Cardiac fibroblast (primary cell): ENCODE data around the gene BCOR.
A peak's percentile ranks its signal among the peaks of the same experiment; 100 is the strongest.

ENCODE experiments used
- DNase-seq, 2 donors: peaks; one replicate each; pipeline versions ENCODE4 v3.0.0 to v3.0.0-alpha.2; 2010; ENCODE audit warnings: low read depth in 2 of 2
- H3K4me3 ChIP-seq, 2 donors: replicated peaks in 1 of 2; 1 replicate in 1 of 2; 2 replicates in 1 of 2; pipeline ENCODE4 v1.5.1; 2011; ENCODE audit warnings: low read depth in 2 of 2, low read length in 2 of 2, mild to moderate bottlenecking in 2 of 2, moderate library complexity in 1 of 2
- TF ChIP-seq, protein P1 (sequence below): IDR thresholded peaks from one replicate; pipeline ENCODE4 v1.5.1; 2011; ENCODE audit warnings: low read depth, mild to moderate bottlenecking, low read length, inconsistent platforms

Gene BCOR

DNA sequence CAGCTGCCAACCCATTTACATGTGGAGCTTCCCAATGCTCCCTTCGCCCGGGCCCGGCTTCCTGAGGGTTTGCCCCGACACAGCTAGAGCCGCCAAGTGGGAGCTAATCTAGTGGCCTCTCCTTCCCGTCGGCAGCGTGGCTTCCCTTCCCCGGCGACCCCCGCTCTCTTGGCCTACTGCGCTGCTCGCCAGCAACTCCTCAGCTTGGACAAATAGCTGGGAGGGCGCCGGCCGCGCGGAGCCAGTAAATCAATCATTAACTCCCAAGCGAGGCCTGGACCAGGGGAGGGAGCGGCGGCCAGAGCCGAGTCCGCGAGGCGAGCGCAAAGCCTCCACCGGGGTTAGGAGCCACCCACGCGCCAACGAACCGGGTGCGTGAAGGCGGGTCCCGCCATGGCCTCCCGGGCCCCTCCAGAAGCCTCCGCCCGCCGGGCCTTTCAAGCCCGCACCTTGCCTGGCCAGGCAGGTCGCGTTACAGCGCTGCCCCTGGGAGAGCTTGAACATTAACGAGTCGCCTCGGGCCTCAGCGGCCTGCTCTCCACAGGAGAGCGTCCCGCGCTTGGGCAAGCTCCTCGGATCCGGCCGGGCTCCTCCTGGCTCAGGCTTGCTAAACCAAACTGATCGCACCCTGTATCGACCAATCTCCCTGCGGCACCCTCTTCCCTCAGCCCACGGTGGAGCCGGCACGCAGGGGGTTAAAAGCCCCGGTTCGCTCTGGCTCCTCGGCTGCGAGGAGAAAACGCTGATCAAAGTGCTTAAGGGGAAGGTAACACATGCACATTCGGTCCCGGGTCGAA, 10.6 kb upstream of the BCOR start:
- TF ChIP-seq, protein P1, sequence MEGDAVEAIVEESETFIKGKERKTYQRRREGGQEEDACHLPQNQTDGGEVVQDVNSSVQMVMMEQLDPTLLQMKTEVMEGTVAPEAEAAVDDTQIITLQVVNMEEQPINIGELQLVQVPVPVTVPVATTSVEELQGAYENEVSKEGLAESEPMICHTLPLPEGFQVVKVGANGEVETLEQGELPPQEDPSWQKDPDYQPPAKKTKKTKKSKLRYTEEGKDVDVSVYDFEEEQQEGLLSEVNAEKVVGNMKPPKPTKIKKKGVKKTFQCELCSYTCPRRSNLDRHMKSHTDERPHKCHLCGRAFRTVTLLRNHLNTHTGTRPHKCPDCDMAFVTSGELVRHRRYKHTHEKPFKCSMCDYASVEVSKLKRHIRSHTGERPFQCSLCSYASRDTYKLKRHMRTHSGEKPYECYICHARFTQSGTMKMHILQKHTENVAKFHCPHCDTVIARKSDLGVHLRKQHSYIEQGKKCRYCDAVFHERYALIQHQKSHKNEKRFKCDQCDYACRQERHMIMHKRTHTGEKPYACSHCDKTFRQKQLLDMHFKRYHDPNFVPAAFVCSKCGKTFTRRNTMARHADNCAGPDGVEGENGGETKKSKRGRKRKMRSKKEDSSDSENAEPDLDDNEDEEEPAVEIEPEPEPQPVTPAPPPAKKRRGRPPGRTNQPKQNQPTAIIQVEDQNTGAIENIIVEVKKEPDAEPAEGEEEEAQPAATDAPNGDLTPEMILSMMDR: no peak
- H3K4me3 ChIP-seq: peak overlapping the region in 1 of 2 donors; percentile 21
- DNase-seq: peak; percentile 25 to 58

DNA sequence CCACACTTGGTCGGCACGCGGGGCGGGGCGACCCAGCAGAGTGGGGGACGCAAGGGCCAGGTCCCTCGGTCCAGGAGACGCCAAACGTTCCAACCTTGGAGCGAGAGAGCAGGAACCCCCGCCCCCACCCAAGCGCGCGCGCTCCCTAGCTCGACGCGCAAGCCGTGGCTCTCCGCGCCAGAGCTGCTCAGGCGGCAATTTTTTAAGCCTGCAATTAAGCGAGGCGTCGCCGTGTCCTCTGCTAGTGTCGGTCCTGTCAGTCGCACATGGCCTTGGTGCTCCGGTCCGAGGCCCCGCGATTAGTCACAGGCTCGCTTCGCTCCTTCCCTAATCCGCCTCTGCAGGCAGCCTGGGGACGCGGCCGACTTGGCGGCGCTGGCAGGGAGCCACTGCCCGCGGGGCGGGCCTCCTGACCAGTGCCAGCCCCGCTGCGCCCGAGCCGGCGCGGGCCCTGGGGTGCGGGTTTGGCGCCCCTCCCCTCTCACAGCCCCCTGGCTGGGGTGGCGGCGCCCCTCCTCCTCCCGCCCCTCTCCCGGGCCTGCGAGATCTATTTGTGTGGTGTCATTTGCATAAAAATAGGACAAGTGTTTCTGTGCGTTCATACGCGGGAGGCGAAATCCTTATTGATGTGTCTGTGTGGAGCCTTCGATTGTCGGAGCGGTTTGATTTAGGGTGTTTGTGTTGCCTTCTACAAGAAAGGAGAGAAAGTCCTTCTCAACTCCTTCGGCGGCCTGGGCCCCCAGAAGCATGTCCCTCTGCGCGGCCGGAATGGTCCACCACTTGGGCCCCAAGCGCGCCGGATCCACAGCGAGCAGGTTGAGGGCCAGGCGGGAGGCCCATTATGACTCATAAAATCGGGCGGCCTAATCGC, 9.8 kb upstream of the BCOR start:
- TF ChIP-seq, protein P1: no peak
- DNase-seq: peak in 1 of 2 donors; percentile 37
- H3K4me3 ChIP-seq: no peak overlapping the region

DNA sequence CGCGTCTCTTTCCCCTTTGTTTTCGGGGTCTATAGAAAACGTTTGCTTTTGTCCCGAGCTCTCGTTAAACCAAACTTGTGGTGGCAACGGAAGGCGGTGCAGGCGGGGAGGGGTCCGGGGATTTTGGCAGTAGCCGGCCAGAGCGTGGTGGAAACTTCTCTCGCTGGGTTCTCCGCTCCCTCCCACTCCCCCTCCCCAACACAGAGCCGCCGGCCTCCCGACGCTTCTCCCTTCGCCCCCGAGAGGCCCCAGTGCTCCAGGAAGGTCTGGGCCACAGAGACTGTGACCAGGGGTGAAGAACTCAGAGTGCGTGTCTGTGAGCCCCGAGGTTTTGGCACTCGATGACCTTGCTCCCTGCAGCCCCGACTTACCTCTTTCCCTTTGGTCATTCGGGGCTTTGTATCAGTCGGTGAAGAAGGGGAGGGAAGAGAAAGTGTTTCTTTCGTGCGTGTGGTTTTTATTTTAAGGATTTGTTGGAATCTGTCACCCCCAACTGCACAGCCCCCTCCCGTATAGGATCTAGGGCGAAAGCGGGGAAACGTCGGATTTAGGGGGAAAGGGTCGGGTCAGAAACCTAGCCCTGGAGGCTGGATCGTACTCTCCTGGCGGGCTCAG, 9.0 kb upstream of the BCOR start:
- H3K4me3 ChIP-seq: peak overlapping the region; percentile 19 to 30
- no peak for DNase-seq
- TF ChIP-seq, protein P1: no peak

DNA sequence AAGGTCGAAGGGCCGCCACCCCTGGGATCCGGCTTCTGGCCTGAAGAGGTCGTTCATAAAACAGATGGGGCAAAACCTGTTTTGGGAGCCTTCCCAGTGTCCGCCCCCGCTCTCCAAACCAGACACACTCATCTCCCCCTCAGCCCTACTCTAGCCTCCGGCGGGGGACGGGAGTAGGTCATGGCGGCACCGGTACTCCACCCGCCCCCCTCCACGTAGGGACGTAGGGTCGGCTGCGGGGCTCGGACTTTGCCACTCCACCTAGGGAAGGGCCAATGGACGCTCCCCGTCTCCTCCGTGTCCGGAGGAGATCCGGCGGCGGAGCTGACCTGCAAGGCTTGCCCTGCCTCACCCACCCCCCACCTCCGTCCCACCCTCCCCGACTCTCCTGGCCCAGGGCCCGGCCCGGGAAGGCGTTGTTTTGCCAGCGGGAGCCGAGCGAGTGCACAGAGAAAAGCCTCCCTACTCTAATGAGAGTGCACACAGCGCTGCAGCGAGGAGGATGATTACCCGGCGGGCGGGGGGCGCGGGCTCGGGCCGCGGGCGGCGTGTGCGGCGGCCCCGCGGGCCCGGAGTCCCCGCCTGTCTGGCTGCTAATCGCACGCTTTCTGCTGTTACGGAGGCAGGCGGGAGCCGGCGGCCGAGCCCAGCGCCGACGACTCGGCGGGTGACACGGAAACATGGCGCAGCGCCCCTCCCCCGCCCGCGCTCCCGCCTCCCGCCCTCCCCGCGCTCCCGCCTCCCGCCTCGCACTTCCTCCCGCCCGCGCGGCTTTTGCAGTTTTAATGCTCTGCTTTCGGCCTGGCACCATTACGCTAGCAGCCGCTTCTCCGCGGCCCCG, 8.3 kb upstream of the BCOR start:
- DNase-seq: peak; percentile 50
- H3K4me3 ChIP-seq: peak overlapping the region; percentile 36 to 53
- TF ChIP-seq, protein P1: no peak

DNA sequence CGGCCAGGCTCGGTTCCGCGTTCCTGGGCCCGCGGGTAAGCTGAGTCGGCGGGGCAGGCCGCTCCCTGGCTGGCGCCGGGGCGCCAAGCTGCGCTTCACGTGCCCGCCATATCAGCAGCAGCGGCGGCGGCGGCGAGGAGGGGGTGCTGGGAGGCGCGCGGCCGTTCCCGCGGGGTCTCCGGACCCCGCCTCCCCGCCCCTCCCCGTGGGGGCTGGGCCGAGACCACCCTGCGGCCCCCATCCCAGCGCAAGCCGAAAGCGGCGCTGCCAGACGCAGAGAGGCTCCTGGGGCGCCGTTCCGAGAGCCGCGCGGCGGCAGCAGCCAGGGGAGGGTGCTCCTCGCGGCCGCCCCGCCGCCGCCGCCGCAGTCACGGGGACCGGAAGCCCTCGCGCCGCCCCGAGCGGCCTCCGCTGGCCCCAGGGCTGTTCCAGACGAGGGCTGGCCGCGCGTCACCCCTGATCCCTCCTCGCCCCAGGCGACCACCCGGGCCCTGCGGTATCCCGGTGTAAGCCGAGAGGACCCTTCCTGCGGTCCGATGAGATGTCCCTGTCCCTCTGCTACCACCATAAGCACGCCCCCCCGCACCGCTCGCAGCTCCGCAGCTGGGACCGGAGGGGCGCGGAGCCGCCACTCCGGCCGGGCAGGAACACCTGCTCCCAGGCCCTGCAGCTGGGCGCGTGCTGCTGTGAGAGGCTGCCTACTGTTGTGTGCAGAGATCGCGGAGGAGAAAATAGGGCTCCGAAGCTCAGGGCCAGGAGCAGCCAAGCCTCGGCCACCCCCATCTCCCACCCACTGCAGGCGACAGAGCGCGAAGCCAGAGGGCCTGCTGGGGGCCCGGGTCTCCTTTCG, 7.5 kb upstream of the BCOR start:
- TF ChIP-seq, protein P1: no peak
- DNase-seq: peak; percentile 35 to 37
- H3K4me3 ChIP-seq: peak overlapping the region; percentile 36 to 53
